Natural killer cell treated with Interleukin-12 subunit alpha and Interleukin-12 subunit beta and Interleukin-15 and Interleukin-18, amount 100 ng/mL, for 72 hours (primary cell): ENCODE data around the gene F7. TPM values are rescaled to one million over a fixed set of nuclear protein-coding genes. Genes with fewer than 3 reads are reported as not detected.
A peak's percentile ranks its signal among the peaks of the same experiment; 100 is the strongest.
"Not testable (repeated sequence)": the region's sequence is repeated elsewhere in the genome, so short reads cannot be mapped to it uniquely, and the experiment has no call there.

Experiments
- ATAC-seq, 2 donors: fragments of 150-1000 bp; cut with Tn5 transposase in 1 of 2; sonication (Bioruptor Pico), chemical (Tn5 transposase) in 1 of 2; 2 replicates each; pipeline ENCODE4 v1.10.0; 2021
- DNase-seq: peaks from one replicate; pipeline ENCODE4 v3.0.0; 2022; ENCODE audit warnings: low spot score
- H3K27ac Mint-ChIP-seq, 2 donors: 1 replicate in 1 of 2; 2 replicates in 1 of 2; pipeline ENCODE4 v1.8.0; 2022; ENCODE audit warnings: mixed read lengths in 2 of 2, mild to moderate bottlenecking in 1 of 2, moderate library complexity in 1 of 2
- H3K27me3 Mint-ChIP-seq, 2 donors: 1 replicate in 1 of 2; 2 replicates in 1 of 2; pipeline ENCODE4 v1.8.0; 2022; ENCODE audit warnings: mixed read lengths in 2 of 2
- H3K36me3 Mint-ChIP-seq: one replicate; pipeline ENCODE4 v1.8.0; 2022; ENCODE audit warnings: mixed read lengths
- H3K4me1 Mint-ChIP-seq, 2 donors: 1 replicate in 1 of 2; 2 replicates in 1 of 2; pipeline ENCODE4 v1.8.0; 2022; ENCODE audit warnings: low read depth in 2 of 2, mixed read lengths in 2 of 2, mild to moderate bottlenecking in 1 of 2
- H3K4me3 Mint-ChIP-seq: one replicate; pipeline ENCODE4 v1.8.0; 2022; ENCODE audit warnings: mixed read lengths
- H3K9me3 Mint-ChIP-seq: 2 replicates; pipeline ENCODE4 v1.8.0; 2022; ENCODE audit warnings: mixed read lengths
- total RNA-seq, 2 donors: library from RNA; stranded (reverse); gene quantifications; one replicate each; pipeline ENCODE4 v1.2.3, GENCODE V29; 2022

F7 gene
- total RNA-seq, 2 donors from 2014 or later = not detected

DNA sequence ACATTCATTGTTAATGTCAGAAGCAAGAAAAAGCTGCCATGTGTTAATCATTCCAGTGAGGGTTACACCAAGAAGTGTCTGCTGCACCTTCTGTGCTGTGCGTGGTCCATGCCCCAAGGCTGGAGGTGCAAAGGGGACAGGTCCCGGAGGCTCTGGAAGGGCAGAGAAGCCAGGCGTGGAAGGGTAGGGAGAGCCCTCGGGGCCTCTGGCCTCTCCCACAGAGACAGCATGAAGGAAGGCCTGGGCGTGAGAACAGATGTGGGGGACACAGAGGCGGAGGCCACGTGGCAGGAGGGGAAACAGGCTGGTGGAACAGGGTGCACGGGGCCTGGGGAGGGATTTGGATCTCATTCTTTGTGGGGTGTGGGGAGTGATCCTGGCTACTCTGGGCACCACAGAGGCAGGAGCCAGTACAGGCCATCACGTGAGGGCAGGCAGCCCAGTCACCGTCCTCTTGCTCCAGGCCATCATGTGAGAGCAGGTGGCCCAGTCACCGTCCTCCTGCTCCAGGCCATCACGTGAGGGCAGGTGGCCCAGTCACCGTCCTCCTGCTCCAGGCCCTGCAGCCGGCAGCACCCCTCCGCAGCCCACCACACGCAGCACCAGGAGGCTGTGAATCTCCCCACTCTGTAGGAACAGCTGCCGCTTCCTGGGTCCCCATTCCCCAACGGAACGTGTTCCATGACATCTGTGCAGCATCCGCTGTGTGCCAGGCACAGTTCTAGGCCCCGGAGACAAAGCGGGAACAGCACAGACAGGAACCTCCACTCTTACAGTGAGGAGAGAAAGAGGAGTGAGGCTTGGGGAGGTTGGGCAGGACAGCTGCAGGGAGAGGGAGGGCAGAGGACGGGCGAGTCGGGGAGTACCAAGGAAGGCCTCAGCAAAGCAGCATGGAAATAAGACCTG, 10.2 kb upstream of the F7 start:
- Mint-ChIP-seq H3K27ac (no peak overlapping the region), H3K9me3 (no peaks in the 10 kb centered on the region), H3K27me3 (no peaks in the 10 kb centered on the region), H3K36me3 (no peaks in the 10 kb centered on the region), H3K4me3 (no peak overlapping the region), H3K4me1 (no peaks in the 10 kb centered on the region)
- no peak for ATAC-seq
- DNase-seq = no peak

DNA sequence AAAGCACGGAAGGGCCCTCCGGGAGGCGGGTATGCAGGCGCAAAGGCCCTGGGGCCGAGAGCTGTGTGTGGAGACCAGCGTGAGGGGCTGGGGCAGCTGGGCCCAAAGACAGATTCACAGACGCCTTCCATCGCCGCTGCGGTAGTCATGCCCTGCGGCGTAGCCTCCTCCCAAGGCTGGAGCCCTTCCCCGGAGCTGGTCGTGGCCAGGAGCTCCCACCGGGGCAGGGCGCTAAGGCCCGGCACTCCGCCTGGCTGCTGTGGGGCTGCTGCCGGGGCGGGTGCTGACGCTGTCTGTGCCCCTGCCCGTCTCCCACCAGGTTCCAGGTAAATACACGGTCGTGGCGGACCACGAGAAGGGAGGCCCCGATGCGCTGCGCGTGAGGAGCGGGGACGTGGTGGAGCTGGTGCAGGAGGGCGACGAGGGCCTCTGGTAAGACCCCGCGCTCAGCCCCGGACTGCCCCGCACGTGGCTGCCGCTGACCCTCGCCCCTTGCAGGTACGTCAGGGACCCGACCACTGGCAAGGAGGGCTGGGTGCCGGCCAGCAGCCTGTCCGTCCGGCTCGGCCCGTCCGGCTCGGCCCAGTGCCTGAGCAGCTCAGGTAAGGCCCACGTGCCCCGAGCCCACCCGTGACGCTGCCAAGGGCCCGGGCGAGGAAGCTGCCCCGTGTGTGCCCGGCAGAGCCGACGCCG, 9.4 kb upstream of the F7 start:
- no peaks in the 10 kb centered on the region for H3K9me3 Mint-ChIP-seq
- H3K4me3 Mint-ChIP-seq = no peak overlapping the region

GRCh38 chr13:113096745-113097305, 8.8 kb upstream of the F7 start:
- DNase-seq = no peak
- H3K9me3 Mint-ChIP-seq = no peaks in the 10 kb centered on the region
- ATAC-seq = peak in 1 of 2 donors; percentile 42

More for the DNA sequence above, 9.4 kb upstream of the F7 start:
- Mint-ChIP-seq H3K27ac (no peak overlapping the region), H3K36me3 (no peaks in the 10 kb centered on the region), H3K4me1 (no peaks in the 10 kb centered on the region), H3K27me3 (no peaks in the 10 kb centered on the region)
- ATAC-seq = peak in 1 of 2 donors; percentile 29
- DNase-seq = no peak

GRCh38 chr13:113097651-113098050, 7.9 kb upstream of the F7 start:
- no peaks in the 10 kb centered on the region for H3K9me3 Mint-ChIP-seq
- DNase-seq (no peak), ATAC-seq (no peak)
- H3K4me1 Mint-ChIP-seq = no peaks in the 10 kb centered on the region
- no peak overlapping the region for H3K27ac Mint-ChIP-seq
- H3K27me3 Mint-ChIP-seq = no peaks in the 10 kb centered on the region
- no peaks in the 10 kb centered on the region for H3K36me3 Mint-ChIP-seq
- H3K4me3 Mint-ChIP-seq = no peak overlapping the region

More at GRCh38 chr13:113096745-113097305, 8.8 kb upstream of the F7 start:
- Mint-ChIP-seq H3K4me3 (no peak overlapping the region), H3K4me1 (no peaks in the 10 kb centered on the region), H3K36me3 (no peaks in the 10 kb centered on the region), H3K27me3 (no peaks in the 10 kb centered on the region), H3K27ac (no peak overlapping the region)

- ATAC-seq = no peak
- H3K4me1 Mint-ChIP-seq = no peaks in the 10 kb centered on the region
- H3K27me3 Mint-ChIP-seq = no peaks in the 10 kb centered on the region
- no peak overlapping the region for H3K27ac Mint-ChIP-seq
- H3K9me3 Mint-ChIP-seq = no peaks in the 10 kb centered on the region
- H3K36me3 Mint-ChIP-seq = no peaks in the 10 kb centered on the region
- H3K4me3 Mint-ChIP-seq = no peak overlapping the region
- DNase-seq = no peak
These were observed 7.3 kb upstream of the F7 start for GRCh38 chr13:113098162-113098732.

DNA sequence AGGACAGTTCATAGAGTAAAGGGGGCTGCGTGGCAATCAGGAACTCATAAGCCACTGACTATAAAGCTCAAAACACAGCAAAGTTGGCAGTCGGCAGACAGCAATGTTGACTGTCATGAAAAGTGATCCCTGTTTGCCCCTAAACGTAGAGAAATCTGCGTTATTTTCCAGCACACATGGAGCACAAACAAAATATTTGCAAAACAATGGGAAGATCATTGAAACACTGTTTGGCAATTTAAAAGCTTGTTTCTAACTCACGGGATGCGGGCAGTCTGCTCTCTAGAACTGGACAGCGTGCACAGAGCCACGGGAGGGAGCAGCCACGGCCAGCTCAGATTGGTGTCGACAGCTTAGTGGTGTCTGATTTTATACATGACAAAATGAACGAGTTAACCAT, 6.4 kb upstream of the F7 start:
- ATAC-seq = no peak
- H3K4me3 Mint-ChIP-seq = no peak overlapping the region

DNA sequence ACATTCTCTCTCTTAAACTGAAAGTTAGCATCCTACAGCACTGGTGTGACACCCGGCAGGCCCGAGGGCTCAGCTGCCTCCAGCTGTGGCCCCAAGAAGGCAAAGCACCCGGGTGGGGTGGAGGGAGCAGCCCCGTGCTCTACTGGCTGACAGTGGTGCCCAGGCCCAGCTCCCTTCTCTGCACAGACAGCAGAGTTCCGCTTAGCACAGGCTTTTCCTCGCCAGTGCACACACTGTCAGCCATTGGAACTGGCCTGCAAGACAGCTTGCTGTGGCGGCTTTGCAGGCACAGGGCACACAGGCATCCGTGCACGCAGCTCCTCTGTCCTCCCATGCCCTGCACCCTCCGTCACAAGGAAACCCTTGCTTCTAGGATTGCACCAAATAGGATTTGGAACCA, 3.3 kb upstream of the F7 start:
- not testable (repeated sequence) for H3K9me3 Mint-ChIP-seq, DNase-seq, H3K4me3 Mint-ChIP-seq, H3K4me1 Mint-ChIP-seq, H3K36me3 Mint-ChIP-seq, H3K27me3 Mint-ChIP-seq, H3K27ac Mint-ChIP-seq, ATAC-seq

More for the DNA sequence above, 6.4 kb upstream of the F7 start:
- no peaks in the 10 kb centered on the region for H3K36me3 Mint-ChIP-seq
- H3K27me3 Mint-ChIP-seq = no peaks in the 10 kb centered on the region
- DNase-seq = no peak
- H3K27ac Mint-ChIP-seq = no peak overlapping the region
- H3K9me3 Mint-ChIP-seq = no peaks in the 10 kb centered on the region
- no peaks in the 10 kb centered on the region for H3K4me1 Mint-ChIP-seq

- Mint-ChIP-seq H3K27me3 (no peaks in the 10 kb centered on the region), H3K4me3 (no peak overlapping the region), H3K36me3 (no peaks in the 10 kb centered on the region), H3K4me1 (no peaks in the 10 kb centered on the region), H3K27ac (no peak overlapping the region), H3K9me3 (no peaks in the 10 kb centered on the region)
- ATAC-seq (peak in 1 of 2 donors; percentile 32), DNase-seq (no peak)
These were observed 2.9 kb upstream of the F7 start for GRCh38 chr13:113102727-113103126.

GRCh38 chr13:113103646-113104045, 1.9 kb upstream of the F7 start:
- Mint-ChIP-seq H3K4me1 (no peaks in the 10 kb centered on the region), H3K27me3 (no peaks in the 10 kb centered on the region), H3K36me3 (no peaks in the 10 kb centered on the region), H3K4me3 (no peak overlapping the region), H3K27ac (no peak overlapping the region), H3K9me3 (no peaks in the 10 kb centered on the region)
- DNase-seq (no peak), ATAC-seq (peak in 1 of 2 donors; percentile 27)

GRCh38 chr13:113105921-113106452, 396 bp downstream of the F7 start:
- no peak for ATAC-seq
- no peaks in the 10 kb centered on the region for H3K27me3 Mint-ChIP-seq

DNA sequence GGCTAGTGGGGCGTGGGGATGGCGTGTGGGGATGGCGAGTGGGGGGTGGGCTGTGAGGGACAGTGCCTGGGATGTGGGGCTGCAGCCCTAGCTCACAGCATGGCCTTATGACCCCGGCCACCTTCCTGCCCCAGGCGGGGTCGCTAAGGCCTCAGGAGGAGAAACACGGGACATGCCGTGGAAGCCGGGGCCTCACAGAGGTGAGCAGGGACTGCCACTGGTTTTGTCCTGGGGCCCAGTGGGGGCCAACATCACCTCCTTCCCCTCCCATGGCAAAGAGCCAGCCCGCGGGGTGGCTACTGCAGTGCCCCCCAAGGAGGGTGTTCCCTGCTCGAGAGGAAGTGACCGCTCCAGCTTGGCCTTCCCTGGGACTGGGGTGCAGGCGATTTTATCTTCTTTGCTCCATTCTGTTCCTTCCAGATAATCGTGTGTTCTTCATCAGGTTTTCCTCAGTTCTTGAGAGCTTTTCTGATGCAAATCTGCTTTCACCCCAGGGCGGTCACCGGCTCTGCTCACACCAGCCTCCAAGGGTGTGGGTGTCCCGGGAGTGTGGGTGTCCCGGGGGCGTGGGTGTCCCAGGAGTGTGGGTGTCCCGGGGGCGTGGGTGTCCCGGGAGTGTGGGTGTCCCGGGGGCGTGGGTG, 1.2 kb downstream of the F7 start:
- no peaks in the 10 kb centered on the region for H3K36me3 Mint-ChIP-seq
- no peaks in the 10 kb centered on the region for H3K4me1 Mint-ChIP-seq
- ATAC-seq (no peak), DNase-seq (no peak)
- no peaks in the 10 kb centered on the region for H3K27me3 Mint-ChIP-seq
- H3K27ac Mint-ChIP-seq = no peak overlapping the region
- H3K4me3 Mint-ChIP-seq = no peak overlapping the region
- H3K9me3 Mint-ChIP-seq = no peaks in the 10 kb centered on the region

More at GRCh38 chr13:113105921-113106452, 396 bp downstream of the F7 start:
- no peak overlapping the region for H3K4me3 Mint-ChIP-seq
- H3K4me1 Mint-ChIP-seq = no peaks in the 10 kb centered on the region
- H3K9me3 Mint-ChIP-seq = no peaks in the 10 kb centered on the region
- H3K36me3 Mint-ChIP-seq = no peaks in the 10 kb centered on the region
- H3K27ac Mint-ChIP-seq = no peak overlapping the region
- no peak for DNase-seq

- ATAC-seq, H3K27ac Mint-ChIP-seq, H3K4me1 Mint-ChIP-seq: not testable (repeated sequence)
These were observed 2.9 kb downstream of the F7 start for GRCh38 chr13:113108521-113108920.

More at GRCh38 chr13:113108521-113108920, 2.9 kb downstream of the F7 start:
- not testable (repeated sequence) for H3K9me3 Mint-ChIP-seq, H3K36me3 Mint-ChIP-seq, H3K27me3 Mint-ChIP-seq, H3K4me3 Mint-ChIP-seq, DNase-seq
